ENCODE data around the gene KNDC1.

Gene KNDC1

DNA sequence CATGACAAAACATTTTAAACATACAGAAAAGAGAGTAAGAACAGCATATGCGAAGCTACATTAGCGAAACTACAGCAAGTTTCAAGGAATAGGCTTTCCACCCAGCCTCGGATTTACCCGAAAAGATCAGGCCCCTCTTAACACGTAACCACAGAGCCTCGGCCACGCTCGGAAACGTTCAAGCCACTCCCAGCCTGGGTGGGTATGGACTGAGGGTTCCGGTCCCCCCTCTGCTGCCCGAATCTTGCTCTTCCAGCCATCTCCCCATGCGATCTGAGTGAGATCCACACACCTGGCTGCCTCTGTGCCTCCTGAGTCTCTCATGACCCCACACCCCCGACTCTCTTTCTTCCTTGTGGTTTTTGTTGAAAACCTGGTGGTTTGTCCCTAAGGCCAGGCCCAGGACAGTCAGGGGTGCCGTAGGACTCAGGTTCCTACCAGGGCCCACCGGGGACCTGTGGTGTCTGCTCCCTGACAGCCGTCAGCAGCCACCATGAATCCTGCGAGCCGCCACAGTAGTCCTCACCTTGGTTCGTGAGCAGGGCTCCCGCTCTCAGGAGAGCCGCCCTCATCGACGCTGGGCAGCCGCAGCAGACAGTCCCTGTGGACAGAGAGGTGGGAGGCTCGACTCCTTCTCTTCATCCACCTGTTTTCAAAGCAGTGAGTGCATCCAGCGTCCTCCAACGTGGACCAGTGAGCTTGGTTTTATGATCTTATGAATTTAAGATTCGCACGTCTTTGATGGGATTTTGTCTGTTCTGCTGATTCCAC lies 18.5 kb downstream of the KNDC1 start:
- no peak for DNase-seq (ENCODE audit: low spot score)

DNA sequence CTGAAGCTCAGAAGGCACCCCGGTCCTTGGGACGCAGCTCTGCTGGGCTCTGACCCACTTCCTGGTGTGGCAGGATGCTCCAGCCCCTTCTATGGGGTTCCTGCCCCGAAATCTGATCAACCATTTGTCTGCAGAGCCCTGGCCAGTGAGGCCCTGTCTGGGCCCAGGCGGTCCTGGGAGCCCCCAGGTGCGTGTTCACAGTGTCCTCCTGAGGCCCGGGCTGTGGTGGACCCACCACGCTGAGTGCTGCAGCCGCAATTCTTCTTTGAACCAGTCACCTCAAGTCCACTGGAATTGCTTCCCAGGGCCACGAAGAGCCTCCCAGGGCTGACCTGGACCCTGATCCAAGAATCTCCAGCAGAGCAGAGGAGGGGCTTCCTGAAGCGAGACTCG lies 19.1 kb downstream of the KNDC1 start:
- no peak for DNase-seq (ENCODE audit: low spot score)

DNA sequence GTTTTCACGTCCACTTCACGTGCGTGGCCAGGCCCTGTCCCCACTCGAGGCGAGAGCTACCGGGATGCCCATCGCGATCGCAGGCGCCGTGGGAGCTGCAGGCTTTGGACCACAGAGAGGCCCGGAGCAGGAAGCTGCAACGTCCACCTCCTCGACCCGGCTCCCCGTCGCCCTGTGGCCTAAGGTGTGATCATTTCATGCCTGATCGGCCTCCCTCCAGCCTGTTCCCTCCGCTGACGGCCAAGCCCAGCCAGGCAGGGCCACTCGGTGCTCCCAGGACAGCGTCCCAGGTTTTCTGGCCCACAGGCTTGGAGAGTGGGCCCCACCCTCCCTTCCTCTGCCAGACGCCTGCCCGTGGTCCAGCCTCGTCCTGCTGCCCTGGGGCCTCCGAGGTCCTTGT lies 19.6 kb downstream of the KNDC1 start:
- DNase-seq (ENCODE audit: low spot score): no peak

DNA sequence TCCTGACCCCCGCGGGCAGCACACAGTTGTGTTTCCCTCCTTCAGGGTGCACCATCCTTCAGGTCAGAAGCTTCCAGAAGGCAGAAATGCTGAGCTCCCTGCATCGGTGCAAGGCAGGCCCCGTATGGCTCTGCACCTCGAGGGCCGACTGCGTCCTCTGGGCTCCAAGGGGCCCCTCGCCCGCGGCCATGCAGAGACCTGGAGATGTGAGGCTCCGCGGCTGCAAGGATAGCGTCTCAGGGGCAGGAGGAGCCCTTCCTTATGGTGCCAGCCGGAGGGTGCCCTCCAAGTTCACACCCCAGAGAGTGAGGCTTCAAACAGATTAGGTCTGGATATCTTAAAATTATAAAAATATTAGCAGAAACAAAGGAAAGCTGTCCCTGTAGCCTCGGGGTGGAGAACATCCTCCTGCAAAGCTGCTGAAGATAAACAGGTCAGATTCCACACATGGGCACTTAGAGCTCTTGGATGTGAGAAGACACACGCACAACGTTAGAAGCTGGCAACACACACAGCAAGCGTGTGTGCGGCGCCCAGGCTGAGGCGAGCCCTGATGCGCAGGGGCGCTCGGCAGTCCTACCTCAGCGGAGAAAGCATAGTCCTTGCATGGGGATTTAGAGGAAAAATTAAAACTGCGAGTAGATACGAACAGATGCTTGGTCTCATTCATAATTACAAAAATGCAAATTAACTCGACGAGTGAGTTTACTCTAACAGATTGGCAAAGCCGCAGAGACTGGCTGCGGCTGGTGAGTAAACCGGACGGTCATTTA lies 20.4 kb downstream of the KNDC1 start:
- no peak for DNase-seq (ENCODE audit: low spot score)

DNA sequence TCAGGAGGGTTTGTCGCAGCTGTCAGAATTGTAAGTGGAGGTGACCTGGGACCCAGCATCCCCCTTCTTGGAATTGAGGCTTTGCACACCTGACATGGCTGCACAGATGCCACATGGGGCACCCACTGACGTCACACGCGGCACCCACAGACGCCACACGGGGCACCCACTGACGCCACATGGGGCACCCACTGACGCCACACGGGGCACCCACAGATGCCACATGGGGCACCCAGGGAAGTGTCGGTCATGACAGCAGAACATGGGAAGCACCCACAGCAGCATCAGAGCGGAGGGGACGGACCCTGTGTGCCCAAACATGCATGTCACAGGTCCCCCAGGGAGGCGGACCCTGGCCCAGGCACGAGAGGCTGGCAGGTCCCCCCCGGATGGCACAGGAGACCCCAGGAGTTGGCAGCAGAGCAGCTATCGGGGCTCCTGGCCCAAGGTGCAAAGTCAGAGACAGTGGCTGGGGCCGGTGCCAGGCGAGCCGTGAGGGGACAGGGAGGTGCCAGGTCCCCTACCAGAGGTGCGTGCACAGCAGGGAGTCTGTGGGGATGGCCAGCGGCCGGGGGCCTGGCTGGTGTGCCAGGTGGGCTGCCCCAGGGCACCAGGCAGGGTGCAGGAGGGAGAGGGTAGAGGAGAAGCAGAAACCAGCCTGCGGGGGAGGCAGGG lies 21.1 kb downstream of the KNDC1 start:
- no peak for DNase-seq (ENCODE audit: low spot score)

DNA sequence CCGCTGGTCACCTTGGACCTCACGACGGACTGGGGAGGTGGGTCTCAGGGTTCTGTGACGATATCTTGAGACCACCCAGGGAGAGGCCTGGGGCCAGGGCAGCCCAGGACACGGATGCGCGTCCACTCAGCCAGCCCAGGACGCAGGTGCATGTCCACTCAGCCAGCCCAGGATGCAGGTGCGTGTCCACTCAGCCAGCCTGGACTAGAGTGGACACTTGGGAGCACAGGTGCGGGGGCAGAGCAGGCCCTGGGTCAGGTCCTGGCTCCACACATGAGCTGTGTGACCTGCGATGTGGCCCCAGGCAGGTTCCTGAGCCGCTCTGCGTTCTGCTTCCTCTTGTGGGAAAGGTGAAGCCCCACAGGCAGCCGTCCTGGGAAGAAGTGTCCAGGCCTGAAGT lies 22.2 kb downstream of the KNDC1 start:
- no peak for DNase-seq (ENCODE audit: low spot score)

DNA sequence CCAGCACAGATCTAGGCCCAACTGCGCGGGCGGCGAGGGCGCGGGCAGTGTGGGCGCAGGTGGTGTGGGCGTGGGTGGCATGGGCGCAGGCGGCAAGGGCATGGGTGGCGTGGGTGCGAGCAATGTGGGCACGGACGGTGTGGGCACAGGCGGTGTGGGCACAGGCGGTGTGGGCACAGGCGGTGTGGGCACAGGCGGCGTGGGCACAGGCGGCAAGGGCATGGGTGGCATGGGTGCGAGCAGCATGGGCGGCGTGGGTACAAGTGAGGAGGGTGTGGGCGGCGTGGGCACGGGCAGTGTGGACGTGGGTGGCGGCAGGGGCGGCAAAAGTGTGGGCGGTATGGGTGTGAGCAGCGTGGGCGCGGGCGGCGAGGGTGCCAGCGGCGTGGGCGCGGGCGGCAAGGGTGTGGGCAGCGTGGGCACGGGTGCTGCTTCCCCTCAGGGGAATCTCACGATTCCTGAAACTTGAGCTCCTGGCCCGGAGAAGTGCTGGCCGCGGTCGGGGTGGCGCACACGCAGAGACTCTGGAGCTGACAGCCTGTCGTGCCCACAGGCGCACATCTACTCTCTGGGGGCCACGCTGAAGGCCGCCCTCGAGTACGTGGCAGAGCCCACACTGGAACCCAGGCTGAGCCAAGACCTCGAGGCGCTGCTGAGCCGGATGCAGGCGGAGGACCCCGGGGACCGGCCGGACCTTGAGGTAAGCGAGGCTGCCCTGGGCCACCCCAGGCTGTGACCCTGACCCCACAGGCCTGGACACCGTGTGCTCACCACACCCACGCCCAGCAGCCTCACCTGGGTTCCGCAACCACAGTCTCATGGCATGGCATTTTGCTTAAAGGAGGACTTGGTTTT lies 23.0 kb downstream of the KNDC1 start:
- DNase-seq (ENCODE audit: low spot score): no peak

DNA sequence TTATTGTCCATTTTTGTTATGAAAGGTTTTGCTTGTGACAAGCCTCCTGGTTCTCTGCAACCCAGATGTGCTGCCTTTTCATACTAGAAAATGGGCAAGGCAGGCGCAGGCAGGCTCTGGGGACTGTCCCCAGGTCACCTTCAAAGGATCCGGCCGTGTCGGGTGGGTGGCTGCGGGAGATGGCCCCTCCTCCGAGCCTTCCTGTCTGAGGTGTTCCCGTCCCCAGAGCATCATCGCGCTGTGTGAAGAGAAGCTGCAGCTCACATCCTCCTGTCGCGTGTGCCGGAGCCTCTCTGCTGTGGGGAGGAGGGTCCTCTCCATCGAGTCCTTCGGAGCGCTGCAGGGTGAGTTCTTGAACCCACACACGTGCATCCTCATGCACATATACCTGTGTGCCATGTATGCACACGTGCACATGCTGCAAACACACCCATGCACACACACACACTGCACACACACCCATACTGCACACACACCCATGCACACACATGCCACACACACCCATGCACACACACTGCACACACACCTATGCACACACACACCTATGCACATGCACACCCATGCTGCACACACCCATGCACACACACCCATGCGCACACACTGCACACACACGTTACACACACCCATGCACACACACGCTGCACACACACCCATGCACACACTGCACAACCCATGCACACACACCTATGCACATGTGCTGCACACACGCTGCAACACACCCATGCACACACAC lies 23.8 kb downstream of the KNDC1 start:
- DNase-seq (ENCODE audit: low spot score): no peak

DNA sequence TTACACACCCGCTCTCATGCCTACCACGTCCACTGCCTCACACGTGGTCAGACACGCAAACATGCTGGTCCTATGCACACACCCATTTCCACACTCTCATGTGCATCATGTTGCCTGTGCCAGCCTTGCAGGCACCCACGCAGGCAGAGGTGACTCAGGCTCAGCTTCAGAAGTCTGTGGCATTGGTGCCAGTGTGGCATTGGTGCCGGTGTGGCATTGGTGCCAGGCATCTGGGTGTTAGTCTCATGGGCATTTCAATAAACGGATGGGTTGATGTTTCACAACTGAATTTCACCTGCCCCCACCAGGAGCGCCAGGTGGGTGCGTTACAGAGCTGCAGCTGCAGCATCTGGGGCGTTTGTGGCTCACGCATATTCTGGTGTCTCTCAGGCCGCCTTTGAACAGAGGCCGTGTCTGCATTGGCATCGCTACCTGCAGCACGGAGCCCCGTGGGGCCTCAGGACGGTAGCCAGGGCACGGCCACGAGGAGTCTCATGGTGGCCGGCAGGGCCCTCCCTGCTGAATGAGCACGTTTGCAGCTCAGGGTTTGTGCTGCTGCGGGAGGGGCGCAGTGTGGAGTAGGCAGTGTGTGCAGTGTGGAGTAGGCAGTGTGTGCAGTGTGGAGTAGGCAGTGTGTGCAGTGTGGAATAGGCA lies 24.7 kb downstream of the KNDC1 start:
- DNase-seq (ENCODE audit: low spot score): no peak

DNA sequence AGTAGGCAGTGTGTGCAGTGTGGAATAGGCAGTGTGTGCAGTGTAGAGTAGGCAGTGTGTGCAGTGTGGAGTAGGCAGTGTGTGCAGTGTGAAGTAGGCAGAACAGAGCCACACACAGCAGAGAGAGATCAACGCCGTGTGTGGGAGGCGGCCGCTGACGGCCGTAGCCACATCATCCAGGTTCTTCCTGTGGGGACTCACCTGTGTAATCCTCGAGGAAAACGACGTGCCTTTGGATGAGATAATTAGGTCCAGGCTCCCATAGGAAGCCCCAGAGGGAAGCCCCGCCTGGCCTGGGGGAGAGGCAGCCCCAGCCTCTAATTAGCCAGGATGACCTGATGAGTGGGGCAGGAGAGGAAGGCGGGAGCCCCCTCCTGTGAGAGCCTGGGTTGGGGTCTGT lies 25.4 kb downstream of the KNDC1 start:
- DNase-seq (ENCODE audit: low spot score): no peak

DNA sequence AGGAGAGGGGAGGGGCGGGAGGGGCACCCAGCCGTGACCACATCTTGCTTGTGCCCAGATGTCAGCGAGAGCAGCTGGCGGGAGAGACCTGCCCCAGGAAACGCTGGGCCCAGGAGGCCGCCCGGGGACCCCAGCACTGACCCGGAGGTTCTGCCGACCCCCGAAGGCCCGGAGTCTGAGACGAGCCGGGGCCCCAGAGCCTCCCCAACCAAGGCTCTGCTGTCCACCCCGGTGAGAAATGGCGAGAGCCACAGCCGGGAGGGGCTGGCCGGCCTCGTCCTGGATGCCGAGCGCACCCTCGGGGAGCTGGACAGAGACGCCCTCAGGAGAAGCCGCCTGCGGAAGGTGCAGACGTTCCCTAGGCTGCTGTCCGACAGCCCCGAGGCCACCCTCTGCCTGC lies 25.9 kb downstream of the KNDC1 start:
- no peak for DNase-seq (ENCODE audit: low spot score)

DNA sequence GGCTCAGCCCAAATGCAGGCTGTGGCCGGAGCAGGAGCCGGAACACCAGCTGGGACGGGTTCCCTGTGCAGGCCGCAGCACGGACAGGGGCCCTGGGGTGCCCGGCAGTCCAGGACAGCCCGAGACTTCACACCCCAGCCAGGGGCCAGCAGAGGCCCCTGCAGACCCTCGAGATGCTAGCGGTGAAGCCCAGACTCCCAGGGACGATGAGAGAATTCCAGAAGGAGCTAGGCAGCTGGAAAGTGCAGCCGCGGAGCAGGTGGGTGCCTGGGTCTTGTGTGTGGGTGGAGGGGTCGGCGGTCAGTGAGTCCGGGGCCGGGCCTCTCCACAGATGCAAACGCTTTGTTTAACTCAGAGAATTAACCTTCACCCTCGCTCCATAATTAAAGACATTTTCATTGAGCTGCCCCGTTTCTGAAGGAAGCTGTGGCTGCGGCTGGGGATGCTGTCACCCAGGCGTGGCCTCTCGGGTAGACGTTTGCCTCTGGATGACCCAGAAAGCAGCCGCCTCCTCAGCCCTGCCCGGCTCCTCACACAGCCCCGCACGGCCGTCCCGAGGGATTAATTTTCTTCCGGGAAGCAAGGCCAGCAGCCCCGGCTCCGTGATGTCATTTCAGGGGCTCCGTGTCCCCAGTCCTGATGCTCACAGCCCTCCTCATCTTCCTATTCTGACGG lies 26.5 kb downstream of the KNDC1 start:
- no peak for DNase-seq (ENCODE audit: low spot score)

DNA sequence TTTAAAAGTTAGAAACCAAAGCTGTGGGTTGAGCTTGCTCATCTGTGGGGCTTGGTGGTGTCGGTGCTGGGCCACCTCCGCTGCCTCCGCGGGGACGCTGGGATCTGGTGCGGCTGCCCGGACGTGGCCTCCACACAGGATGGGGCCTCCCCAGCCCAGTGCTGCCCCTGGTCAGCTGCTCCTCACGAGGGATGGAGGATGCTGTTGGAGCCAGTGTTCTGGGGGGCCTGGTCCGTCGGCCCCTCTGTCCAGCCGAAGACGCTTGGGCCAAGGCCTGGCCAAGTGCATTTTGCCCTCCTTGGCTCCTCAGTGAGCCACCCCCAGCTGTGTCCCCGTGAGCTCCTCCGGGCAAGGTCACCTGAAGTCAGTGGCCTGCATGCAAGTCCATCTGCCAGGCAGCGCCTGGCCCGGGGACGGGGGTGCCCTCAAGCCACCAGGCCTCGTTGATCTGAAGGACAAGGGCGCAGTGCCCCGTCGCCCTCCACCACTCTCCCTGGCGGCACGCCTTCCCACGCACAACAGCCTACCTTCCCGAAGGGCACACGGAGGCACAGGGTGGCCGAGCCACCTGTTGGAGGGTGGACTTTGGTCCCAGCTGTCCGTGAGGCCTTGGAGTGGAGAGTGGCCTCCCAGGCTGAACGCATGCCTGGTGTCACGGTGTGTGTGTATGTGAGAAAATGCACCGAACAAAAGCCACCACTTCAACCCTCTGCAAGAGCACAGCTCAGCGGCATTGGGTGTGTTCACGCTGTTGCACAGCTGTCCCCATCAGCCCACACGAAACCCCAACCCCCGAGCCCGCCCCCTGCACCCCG lies 27.3 kb downstream of the KNDC1 start:
- DNase-seq (ENCODE audit: low spot score): no peak

DNA sequence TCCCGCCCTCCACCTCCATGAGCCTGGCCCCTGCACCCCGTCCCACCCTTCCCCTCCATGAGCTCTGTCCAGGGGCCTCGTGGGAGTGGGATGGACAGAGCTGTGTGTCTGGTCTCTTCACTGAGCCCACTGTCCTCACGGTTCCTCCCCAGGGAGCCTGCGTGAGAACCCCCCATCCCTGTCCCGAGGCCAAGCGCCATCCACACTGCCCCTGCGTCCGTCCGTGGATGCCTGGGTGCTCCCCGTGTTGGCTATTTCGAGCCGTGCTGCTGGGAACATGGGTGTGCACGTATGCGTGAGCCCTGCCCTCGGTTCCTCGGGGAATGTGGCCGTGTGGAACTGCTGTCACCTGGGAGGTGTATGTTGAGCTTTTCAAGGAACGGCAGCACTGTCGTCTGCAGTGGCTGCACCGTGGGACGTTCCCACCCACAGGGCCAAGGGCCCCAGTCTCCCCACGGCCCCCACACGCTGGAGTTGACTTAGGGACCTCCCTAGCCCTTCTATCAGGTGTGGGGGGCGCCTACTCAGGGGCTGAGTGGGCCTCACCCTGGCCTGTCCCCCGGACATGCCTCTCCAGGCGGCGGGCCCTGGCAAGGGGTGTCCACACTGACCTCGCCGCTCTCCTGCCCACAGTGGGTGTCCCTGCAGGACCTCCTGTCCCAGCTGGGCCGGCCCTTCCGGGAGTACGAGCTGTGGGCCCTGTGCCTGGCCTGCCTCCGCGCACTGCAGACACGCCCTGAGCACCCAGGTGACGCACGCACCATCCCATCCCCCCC lies 28.1 kb downstream of the KNDC1 start:
- no peak for DNase-seq (ENCODE audit: low spot score)

DNA sequence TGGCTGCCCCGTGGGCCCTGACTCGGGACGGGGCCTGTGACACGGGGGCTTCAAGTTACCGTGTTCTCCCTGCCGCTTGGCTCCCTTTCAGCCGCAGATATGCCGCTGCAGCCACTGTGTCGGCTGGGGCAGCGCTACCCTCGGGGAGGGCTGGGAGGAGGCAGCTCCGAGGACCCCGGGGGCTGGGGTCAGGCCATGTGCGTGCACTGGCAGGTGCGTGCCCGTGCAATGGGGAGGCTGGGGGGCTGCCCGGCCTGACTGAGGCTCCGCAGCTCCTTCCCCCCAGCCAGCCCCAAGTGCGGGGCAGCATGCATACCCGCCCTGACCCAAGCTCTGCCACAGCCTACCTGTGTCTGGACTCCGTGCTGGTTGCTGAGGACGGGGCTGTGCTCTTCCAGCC lies 29.2 kb downstream of the KNDC1 start:
- no peak for DNase-seq (ENCODE audit: low spot score)

DNA sequence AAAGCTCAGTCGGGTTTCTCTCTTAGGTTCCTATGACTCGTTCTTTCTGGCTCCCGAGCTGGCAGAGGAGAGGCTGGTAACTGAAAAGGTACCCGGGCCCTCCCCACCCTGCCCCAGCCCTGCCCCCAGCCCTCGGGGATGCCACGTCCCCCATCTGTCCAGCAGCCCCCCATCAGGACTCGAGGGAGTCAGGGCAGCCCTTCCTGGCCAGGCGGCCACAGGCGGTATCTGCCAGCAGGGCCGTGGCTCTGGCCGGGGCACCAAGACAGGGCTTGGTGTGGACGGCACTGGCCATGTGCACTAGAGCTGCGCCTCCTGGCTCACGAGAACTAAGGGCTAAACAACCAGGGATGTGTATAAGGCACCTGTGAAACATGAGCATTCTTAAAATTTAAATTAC lies 29.7 kb downstream of the KNDC1 start:
- DNase-seq (ENCODE audit: low spot score): no peak

DNA sequence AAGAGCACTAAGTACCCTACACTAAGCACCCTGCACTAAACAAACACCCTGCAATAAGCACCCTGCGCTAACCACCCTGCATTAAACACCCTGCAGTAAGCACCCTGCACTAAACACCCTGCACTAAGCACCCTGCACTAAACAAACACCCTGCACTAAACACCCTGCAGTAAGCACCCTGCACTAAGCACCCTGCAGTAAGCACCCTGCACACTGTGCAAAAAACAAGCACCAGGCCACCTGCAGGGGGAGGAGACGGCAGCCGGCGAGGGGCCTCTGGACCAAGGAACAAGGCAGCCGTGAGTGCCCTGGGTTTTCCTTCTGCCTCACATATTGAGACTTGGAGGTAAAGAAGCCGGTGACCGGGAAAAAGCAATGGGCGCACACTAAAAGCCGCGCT lies 30.2 kb downstream of the KNDC1 start:
- DNase-seq (ENCODE audit: low spot score): no peak

DNA sequence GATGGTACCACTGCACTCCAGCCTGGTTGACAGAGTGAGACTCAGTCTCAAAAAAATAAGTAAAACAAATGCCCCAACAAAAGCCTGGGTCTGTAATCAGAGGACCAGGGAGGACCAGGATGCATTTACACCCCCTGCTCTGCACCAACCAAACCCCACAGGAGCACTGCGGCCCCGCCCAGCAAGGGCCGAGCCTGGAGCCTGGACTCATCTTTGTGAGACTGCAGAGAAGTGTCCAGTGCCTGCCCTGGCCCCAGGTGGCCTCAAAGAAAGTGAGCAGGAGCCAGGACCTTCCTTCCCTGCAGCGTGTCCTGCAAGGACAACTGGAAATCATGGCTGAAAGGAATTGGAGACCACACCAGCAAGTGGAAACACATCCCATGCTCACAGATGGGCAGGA lies 31.6 kb downstream of the KNDC1 start:
- no peak for DNase-seq (ENCODE audit: low spot score)

DNA sequence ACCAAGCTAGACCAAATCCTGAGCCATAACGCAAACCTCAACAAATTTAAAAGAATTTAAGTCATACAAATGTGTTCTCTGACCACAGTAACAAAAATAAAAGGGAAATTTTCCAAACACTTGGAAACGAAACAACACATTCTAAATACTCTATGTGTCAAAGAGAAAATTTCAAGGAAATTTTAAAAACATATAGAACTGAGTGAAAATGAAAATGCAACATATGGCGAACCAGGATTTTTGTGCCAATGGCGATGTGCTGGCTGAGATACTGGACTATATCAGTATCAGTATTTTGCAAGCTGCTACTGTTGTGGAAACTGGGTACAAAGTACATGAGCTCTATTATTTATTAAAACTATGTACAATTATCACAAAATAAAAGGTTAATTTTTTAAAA lies 34.1 kb downstream of the KNDC1 start:
- no peak for DNase-seq (ENCODE audit: low spot score)
